Stimulated activated CD8-positive, alpha-beta memory T cell treated with anti-CD3 and anti-CD28 coated beads, Interleukin-4, amount 100 ng/mL, for 48 hours (primary cell): ENCODE measurements around the gene NRGN.
"Not testable (repeated sequence)": the region's sequence is repeated elsewhere in the genome, so short reads cannot be mapped to it uniquely, and the experiment has no call there.

Experiments
- DNase-seq: peaks from one replicate; pipeline ENCODE4 v3.0.0-alpha.2; 2020

The NRGN gene

GRCh38 chr11:124758355-124759265 lies 18.9 kb downstream of the NRGN start:
- peak; percentile 82 for DNase-seq

GRCh38 chr11:124759266-124760204 lies 19.8 kb downstream of the NRGN start:
- no peak for DNase-seq

GRCh38 chr11:124760205-124760652 lies 20.5 kb downstream of the NRGN start:
- DNase-seq: no peak

GRCh38 chr11:124760806-124761205 lies 21.1 kb downstream of the NRGN start:
- DNase-seq: no peak

GRCh38 chr11:124761301-124762104 lies 21.8 kb downstream of the NRGN start:
- DNase-seq: no peak

- DNase-seq: peak; percentile 79
Observed at GRCh38 chr11:124762105-124762623, 22.4 kb downstream of the NRGN start, which contains the start of gene ESAM. TSS of gene ESAM (minus strand) at chr11:124762290. CDS start at chr11:124762154, 136 bp downstream.

- no peak for DNase-seq
Observed at GRCh38 chr11:124762624-124763155, 22.9 kb downstream of the NRGN start.

- DNase-seq: peak; percentile 93
Observed at GRCh38 chr11:124763156-124763947, 23.6 kb downstream of the NRGN start.

GRCh38 chr11:124766156-124766555 lies 26.4 kb downstream of the NRGN start:
- DNase-seq: no peak

- no peak for DNase-seq
Observed at GRCh38 chr11:124768914-124769313, 29.2 kb downstream of the NRGN start.

GRCh38 chr11:124769806-124770774 lies 30.3 kb downstream of the NRGN start:
- DNase-seq: no peak

GRCh38 chr11:124770959-124771358 lies 31.2 kb downstream of the NRGN start:
- not testable (repeated sequence) for DNase-seq

- DNase-seq: no peak
Observed at GRCh38 chr11:124776865-124777645, 37.3 kb downstream of the NRGN start.

- no peak for DNase-seq
Observed at GRCh38 chr11:124778281-124778680, 38.5 kb downstream of the NRGN start.

GRCh38 chr11:124779568-124779967 lies 39.8 kb downstream of the NRGN start:
- no peak for DNase-seq

GRCh38 chr11:124783002-124783401 lies 43.3 kb downstream of the NRGN start:
- no peak for DNase-seq

GRCh38 chr11:124784051-124784450 lies 44.3 kb downstream of the NRGN start:
- DNase-seq: no peak

GRCh38 chr11:124788521-124788920 lies 48.8 kb downstream of the NRGN start:
- no peak for DNase-seq
